Stimulated activated CD4-positive, alpha-beta T cell treated with anti-CD3 and anti-CD28 coated beads, TNF-alpha, amount 100 ng/mL, for 24 hours (primary cell): ENCODE measurements around the gene AMH.

Experiments
- DNase-seq, 3 experiments: peaks; one replicate each; pipeline ENCODE4 v3.0.0-alpha.2; 2020; ENCODE audit warnings: low read depth in 3 of 3

Gene AMH

DNA sequence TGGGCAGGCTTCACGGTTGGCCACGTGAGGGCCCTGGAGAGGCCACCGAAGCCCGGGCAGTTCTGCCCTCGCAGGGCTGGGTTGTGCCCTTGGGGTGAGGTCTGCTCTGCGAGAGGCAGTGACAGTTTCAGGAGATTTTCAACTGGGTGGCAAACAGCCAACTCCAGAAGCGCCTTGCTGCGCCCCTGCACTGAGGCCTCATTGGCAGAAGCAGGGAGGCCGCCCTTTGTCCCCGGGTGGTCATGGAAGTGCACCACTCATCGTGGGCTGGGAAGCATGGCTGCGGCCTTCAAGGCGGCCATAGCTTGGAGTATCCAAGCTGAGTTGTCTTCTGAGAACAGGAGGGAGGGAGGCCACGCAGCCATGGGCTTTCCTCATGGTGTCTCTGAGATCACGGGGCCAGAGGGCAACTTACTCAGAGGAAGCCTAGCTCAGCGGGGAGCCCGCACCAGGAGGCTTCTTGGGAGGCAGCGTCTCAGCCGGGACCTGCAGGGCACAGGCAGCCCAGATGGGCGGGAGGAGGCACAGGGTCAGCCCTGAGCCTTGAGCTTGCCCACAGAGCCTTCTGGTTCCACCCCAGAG, 27.8 kb upstream of the AMH start:
- DNase-seq: no peak

DNA sequence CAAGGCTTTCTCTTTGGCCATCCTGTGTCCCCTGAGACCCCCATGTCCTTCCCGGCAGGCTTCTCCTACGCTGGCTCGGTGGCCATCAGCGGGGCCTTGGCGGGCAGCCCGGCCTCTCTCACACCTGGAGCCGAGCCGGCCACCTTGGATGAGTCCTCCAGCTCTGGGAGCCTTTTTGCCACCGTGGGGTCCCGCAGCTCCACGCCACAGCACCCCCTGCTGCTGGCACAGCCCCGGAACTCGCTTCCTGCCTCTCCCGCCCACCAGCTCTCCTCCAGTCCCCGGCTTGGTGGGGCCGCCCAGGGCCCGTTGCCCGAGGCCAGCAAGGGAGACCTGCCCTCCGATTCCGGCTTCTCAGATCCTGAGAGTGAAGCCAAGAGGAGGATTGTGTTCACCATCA, 27.2 kb upstream of the AMH start:
- DNase-seq: no peak

- DNase-seq: no peak
Observed at GRCh38 chr19:2223391-2223790, 25.7 kb upstream of the AMH start.

DNA sequence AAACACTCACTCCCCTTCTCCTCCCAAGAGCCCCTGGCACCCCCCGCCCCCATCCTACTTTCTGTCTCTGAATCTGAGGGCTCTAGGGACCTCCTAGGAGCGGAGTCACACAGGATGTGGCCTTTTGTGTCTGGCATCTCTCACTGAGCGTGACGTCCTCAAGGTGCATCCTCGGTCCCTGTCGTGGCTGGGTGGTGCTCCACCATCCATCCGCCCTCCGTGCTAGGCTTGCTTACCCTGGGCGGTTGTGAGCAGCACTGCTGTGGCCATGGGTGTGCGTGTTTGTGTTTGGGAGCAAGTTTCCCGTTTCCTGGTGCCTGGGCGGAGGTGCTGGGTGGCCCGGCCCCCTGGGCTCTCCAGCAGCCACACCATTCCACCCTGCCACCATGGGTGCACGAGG, 25.2 kb upstream of the AMH start:
- no peak for DNase-seq

DNA sequence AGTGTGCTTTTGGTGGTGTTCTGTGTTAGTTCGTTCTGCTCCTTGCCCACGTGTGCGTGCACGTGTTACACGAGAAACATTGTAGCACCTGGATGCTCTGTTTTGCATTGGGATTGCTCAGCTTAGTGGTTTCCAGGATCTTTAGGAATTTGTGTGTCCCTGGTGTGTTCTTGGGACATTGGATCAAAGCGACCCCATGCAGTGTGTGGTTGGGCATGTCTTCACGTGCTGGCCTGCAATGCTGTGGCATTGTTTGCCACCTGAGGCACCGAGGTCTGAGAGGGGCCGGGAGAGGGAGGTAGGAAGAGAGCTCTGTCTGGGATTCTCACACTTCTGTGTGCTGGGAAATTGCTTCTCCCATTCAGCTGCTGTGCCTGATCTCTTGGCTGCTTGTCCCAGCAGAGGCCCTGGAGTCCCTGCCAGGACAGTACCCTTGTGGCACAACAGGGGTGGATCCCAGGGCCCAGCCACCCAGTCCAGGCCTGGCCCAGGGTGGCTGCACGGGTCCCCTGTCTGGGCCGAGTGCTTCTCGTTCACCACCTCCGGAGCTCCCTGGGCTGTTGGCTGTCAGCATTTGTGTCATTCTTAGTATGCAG, 24.3 kb upstream of the AMH start:
- DNase-seq: no peak

- DNase-seq: no peak
Observed at GRCh38 chr19:2225415-2226050, 23.6 kb upstream of the AMH start.

DNA sequence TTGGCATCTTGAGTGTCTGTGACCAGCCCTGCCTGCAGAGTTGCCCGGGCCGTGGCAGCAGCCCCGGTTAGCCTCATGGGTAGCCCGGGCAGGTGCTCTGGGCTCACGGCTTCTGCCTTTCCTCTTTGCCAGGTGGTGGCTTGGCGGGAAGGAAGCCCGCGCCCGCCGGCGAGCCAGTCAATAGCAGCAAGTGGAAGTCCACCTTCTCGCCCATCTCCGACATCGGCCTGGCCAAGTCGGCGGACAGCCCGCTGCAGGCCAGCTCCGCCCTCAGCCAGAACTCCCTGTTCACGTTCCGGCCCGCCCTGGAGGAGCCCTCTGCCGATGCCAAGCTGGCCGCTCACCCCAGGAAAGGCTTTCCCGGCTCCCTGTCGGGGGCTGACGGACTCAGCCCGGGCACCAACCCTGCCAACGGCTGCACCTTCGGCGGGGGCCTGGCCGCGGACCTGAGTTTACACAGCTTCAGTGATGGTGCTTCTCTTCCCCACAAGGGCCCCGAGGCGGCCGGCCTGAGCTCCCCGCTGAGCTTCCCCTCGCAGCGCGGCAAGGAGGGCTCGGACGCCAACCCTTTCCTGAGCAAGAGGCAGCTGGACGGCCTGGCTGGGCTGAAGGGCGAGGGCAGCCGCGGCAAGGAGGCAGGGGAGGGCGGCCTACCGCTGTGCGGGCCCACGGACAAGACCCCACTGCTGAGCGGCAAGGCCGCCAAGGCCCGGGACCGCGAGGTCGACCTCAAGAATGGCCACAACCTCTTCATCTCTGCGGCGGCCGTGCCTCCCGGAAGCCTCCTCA, 22.9 kb upstream of the AMH start:
- DNase-seq: no peak

DNA sequence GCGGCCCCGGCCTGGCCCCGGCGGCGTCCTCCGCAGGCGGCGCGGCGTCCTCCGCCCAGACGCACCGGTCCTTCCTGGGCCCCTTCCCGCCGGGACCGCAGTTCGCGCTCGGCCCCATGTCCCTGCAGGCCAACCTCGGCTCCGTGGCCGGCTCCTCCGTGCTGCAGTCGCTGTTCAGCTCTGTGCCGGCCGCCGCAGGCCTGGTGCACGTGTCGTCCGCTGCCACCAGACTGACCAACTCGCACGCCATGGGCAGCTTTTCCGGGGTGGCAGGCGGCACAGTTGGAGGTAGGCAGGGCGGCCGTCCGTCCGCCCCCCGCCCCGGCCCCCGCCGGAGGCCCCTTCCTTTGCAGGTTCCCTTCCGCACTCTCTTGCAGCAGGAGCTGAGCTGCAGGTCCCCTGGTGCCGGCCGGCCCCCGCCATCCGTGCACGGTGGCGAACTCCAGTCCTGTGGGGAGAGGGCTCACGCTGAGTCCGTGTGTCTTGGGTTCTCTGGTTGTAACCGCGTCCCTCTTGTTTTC, 22.2 kb upstream of the AMH start:
- no peak for DNase-seq

- DNase-seq: no peak
Observed at GRCh38 chr19:2227415-2228156, 21.5 kb upstream of the AMH start.

- no peak for DNase-seq
Observed at GRCh38 chr19:2228157-2229030, 20.7 kb upstream of the AMH start.

- DNase-seq: no peak
Observed at GRCh38 chr19:2229103-2230032, 19.8 kb upstream of the AMH start.

DNA sequence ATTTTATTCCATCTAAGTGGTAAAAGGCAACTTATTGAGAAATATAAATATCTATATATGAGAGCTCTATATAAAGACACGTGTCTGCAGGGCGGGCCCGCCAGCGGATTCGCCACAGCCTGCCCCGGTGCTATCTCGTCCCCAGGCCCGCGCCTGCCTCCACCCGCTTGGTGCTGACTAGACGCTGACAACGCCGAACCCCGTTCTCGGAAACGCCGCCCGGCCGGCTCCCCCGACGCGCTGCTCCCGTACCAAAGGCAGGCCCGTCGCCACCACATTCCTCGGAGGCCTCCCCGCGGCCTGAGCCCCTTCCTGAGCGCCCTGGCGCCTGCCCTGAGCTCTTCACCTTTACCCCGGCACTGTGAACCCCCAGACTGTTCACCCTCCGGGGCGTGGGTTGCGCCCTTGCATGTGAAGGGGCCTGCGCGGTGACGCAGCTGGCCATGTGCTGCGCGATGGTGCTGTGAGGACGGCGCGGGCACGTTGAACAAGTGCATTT, 19.0 kb upstream of the AMH start:
- DNase-seq: no peak

DNA sequence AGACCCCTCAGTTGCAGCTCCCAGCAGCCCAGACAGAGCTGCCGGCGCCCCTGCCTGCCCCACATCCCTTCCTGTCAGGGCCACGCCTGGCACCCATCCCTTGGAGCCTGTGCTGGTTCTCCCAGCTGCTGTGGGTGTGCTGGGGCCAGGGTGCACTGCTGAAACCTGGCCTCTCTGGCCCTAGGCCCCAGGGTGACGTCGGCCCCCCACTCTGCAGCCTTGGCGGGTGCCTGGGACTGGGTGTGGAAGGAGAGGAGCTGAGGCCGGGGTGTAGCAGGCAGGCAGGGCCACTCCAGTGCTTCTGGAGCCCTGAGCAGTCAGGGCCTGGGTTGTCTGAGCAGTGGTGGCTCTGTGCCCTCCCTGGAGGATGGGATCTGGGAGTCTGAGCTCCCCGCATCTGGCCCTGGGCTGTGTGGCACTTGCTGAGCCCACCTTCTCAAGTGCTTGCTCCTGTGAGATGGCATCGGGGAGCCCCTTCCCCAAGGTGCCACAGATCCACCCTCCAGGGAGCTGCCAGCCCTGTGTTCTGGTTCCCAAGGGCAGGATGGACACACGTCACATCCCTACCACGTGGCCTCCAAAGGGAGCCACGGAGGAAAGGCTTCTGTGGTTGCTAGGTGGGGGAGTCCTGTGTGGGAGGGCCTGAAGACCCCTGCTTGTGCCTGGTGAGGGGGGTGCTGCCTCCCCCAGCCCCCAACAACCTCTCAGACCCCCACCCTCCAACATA, 18.2 kb upstream of the AMH start:
- DNase-seq: no peak

DNA sequence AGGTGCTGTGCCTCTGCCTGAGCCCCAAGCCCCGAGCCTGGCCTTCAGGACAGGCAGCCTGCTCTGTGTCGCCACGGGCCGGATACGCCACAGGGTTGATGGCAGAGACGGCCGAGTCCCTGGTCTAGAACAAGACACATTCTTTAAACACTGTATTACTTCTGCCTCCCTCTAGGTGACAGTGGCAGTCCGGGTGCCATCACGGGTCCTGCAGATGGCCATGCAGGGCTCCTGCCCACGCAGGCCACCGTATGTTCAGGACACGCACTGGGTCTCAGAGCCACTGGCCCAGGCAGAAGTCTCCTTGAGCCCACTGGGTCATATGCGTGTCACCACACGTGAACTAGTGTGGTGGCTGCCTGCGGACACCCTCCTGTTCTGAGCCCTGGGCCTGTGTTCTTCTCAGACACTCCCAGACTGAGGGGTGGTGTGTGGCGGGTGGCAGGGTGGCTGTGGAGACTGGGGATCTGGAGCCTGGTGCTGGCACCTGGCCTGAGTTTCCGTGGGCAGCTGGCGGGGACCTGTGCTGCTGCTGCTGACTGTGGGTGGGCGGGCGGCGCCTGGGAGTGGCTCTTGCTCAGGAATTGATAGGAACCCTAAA, 17.4 kb upstream of the AMH start:
- DNase-seq: no peak

- DNase-seq: no peak
Observed at GRCh38 chr19:2232286-2233151, 16.6 kb upstream of the AMH start.

DNA sequence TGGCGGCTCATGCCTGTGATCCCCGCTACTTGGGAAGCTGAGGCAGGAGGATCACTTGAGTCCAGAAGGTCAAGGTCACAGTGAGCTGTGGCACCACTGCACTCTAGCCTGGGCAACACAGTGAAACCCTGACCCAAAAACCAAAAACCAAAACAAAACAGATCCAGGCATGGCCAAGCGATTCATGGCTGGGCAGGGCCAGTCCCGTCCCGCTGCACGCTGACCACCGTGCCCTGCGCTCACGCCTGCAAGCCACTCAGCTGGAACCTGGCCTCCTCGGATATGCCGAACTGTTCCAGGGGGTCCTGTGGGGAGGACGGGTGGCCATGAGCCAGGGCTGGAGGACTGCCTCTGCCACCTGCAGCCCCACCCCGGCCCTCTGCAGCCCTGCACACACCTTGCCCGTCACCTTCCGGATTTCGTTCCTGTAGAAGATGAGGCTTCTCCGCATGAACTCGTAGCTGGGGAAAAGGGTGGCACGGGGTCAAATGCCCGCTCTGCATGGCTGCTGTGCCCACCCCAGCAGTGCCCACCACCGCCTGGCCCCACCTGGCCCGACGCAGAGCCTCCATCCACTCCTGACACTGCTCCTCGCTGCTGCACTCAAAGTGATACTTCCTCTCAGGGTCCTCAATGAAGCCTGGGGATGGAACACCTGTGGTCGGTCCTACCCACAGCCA, 15.4 kb upstream of the AMH start:
- DNase-seq: no peak

DNA sequence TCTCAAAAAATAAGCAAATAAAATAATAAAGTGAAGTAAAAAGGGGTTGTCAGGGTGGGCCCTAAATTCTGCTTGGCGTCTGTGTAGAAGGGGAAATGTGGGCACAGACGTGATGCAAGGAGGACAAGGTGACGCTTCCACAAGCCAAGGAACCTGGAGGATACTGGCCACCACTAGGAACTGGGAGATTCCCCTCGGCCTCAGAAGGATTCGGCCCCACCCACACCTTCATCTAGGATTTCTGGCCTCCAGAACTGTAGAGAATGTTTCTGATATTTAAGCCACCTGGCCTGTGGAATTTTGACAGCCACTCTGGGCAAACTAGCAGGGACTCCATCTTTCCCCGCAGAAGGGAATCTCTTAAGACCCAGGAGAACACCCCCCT, 14.1 kb upstream of the AMH start:
- no peak for DNase-seq
